Urothelium cell line (cell line): ENCODE results near the gene ARID1A.
"Not testable (repeated sequence)": the region's sequence is repeated elsewhere in the genome, so short reads cannot be mapped to it uniquely, and the experiment has no call there.

Experiments used
- DNase-seq: peaks from one replicate; pipeline ENCODE4 v3.0.0; 2011; ENCODE audit warnings: low spot score, mixed read lengths
- FAIRE-seq: peaks from 2 replicates; lab custom pipeline; 2011; peaks lifted over from hg19 to GRCh38; lab: Jason Lieb, UNC

Gene ARID1A

GRCh38 chr1:26725904-26726303 is 30.1 kb downstream of the ARID1A start:
- not testable (repeated sequence) for FAIRE-seq, DNase-seq

GRCh38 chr1:26726784-26727183 is 31.0 kb downstream of the ARID1A start:
- DNase-seq, result no peak
- no peak for FAIRE-seq

- FAIRE-seq (no peak), DNase-seq (no peak)
Measured at GRCh38 chr1:26727476-26727875, 31.7 kb downstream of the ARID1A start.

- no peak for FAIRE-seq
- DNase-seq, result no peak
Measured at GRCh38 chr1:26728645-26729044, 32.8 kb downstream of the ARID1A start.

- DNase-seq (no peak), FAIRE-seq (no peak)
Measured at GRCh38 chr1:26729633-26730032, 33.8 kb downstream of the ARID1A start.

GRCh38 chr1:26730695-26731094 is 34.9 kb downstream of the ARID1A start:
- DNase-seq, result no peak
- FAIRE-seq, result no peak

DNA sequence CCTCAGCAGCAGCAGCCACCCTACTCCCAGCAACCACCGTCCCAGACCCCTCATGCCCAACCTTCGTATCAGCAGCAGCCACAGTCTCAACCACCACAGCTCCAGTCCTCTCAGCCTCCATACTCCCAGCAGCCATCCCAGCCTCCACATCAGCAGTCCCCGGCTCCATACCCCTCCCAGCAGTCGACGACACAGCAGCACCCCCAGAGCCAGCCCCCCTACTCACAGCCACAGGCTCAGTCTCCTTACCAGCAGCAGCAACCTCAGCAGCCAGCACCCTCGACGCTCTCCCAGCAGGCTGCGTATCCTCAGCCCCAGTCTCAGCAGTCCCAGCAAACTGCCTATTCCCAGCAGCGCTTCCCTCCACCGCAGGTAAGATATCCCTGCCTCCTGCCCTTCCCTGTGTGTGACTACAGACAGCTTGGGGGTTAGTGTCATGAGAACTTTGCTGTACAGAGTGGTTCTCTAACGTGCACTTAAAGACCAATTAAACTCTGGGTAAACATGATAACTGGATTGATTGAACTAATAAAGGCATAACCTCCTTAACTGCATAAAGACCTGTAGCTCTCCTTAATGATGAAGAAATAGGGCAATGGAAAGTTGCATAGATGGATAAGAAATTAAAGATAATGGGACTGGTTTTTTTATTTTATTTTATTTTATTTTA is 35.6 kb downstream of the ARID1A start:
- DNase-seq, result no peak
- no peak for FAIRE-seq

DNA sequence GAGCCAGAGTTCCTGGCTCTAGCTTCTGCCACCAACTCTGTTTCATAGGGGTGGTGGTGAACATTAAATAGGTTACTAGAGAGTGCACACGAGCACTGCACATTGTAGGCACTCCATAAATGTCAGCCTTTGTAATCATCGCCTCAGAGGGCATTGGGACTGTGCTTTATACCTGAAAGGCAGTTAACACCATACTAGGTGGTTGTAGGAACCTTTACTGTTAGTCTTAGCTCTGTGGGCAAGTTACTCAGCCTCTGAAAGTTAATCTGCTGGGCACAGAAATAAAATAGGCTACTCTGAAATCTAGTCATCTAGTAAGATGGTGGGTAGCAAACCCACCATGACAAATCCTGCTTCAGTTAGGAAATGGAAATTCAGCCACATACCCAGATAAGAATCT is 37.6 kb downstream of the ARID1A start:
- DNase-seq, result no peak
- FAIRE-seq, result no peak

DNA sequence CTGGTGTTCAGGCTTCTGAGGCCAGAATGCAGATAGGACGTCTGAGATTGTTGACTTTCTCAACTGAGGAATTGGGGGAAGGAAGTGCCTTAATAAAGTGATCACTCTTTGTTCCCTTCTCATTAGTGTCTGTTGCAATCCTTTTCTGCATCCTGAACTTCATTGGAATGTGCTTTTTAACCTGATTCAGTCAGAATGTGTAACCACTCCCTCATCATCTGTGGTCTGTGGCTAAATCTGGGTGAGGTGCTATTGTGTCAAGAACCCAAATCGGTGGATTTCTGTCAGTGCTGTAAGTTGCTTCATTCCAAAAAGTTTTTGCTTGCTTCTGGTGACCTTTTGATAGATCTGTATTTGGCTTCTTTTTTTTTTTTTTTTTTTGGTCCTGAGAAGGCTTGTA is 38.2 kb downstream of the ARID1A start:
- no peak for FAIRE-seq
- DNase-seq, result peak; percentile 18

- DNase-seq (no peak), FAIRE-seq (no peak)
Measured at GRCh38 chr1:26734501-26735058, 38.8 kb downstream of the ARID1A start.

GRCh38 chr1:26739329-26739914 is 43.6 kb downstream of the ARID1A start:
- no peak for FAIRE-seq
- DNase-seq, result no peak

- no peak for FAIRE-seq
Measured at GRCh38 chr1:26740023-26740634, 44.3 kb downstream of the ARID1A start.

GRCh38 chr1:26740952-26741351 is 45.1 kb downstream of the ARID1A start:
- no peak for DNase-seq
- FAIRE-seq, result no peak

More at GRCh38 chr1:26740023-26740634, 44.3 kb downstream of the ARID1A start:
- no peak for DNase-seq

GRCh38 chr1:26743426-26744059 is 47.7 kb downstream of the ARID1A start:
- FAIRE-seq (no peak), DNase-seq (no peak)

- DNase-seq (peak; percentile 77), FAIRE-seq (no peak)
Measured at GRCh38 chr1:26744075-26744959, 48.5 kb downstream of the ARID1A start.

DNA sequence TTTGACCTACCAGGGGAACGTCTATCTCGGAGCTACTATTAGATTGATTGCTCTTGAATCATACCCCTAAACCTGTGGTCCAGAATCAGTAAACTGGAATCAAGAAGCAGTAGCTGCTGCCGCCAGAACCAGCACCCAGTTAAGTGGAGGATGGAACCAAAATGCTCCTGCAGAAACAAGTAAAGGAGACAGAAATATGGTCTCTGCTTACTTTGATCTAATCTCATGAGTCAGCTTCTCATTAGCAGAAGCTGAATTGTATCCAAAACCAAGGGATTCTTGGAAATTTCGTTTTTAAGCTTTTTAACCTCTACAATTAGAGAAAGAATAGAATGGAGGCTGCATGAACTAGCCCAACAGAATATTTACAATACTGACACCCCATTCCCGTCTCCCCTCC is 49.4 kb downstream of the ARID1A start:
- FAIRE-seq, result no peak

DNA sequence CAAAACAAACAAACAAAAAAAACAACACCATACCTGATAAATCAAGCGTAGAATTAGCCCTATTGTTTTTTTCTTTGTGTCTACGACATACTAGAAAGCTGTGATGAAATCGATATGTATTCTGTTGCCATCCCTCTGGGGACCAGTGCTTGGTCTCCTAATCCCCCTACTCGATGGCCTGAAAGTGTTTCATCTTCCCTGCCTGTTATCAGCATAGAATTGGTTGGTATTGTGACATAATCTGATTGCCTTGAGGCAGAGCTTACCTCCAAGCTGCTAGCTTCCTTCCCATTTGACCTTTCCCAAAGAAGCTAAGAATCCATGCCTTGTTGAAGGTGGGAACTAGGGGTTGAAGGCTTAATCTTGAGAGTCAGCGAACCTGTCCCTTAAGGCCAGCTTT is 51.2 kb downstream of the ARID1A start:
- DNase-seq (no peak), FAIRE-seq (no peak)

More for the DNA sequence above, 49.4 kb downstream of the ARID1A start:
- DNase-seq, result no peak

DNA sequence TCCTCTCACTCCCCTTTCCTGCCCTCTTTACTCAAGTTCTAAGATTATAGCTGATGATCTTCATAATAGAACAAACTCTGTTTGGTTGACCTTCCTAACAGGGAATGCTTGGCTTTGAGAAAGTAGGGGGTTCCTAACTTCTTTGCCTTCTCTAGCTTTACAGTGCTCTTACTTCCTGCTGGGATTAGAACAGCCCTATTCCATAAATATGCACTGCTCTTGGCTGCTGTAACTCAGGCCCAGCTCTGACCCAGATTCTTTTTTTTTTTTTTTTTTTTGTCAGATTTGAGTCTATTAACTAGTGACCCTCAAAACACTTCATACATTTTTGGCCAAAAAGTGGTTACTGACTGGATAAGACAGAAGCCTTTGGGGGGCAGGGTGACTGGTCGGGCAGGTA is 52.5 kb downstream of the ARID1A start:
- DNase-seq (no peak), FAIRE-seq (no peak)

DNA sequence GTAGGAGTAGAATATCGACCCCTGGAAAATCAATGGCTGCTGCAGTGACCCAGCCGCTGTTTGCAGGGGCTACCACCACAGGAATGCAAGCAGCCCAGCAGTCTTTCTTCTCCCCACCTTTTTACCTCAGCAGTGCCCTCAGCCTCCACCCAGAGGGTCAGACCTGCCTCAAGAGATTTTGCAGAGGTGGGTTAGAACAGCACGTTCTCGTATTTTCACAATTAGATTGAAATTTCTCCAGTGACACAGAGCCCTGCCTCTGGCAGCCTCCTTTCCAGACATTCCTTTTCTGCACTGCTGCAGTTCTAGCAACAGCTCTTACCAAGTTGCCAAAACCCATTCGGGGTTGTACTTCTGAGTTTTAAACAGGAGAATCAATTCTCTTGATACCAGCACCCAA is 53.6 kb downstream of the ARID1A start:
- FAIRE-seq, result no peak
- no peak for DNase-seq

GRCh38 chr1:26750428-26750827 is 54.6 kb downstream of the ARID1A start:
- no peak for DNase-seq
- FAIRE-seq, result no peak

- DNase-seq, result no peak
- FAIRE-seq, result no peak
Measured at GRCh38 chr1:26752519-26752918, 56.7 kb downstream of the ARID1A start.
